ENCODE results near the gene SMPX. TPM values are rescaled to one million over a fixed set of nuclear protein-coding genes. Genes with fewer than 3 reads are reported as not detected.

The SMPX gene
- total RNA-seq, 2 donors from 2014 or later, result 403 to 651 TPM

- Histone ChIP-seq H3K36me3 (no peaks in the 10 kb centered on the region), H3K4me3 (no peak overlapping the region), H3K4me1 (no peaks in the 10 kb centered on the region), H3K9me3 (no peaks in the 10 kb centered on the region), H3K27ac (no peak overlapping the region), H3K27me3 (no peaks in the 10 kb centered on the region)
- TF ChIP-seq, protein P1, sequence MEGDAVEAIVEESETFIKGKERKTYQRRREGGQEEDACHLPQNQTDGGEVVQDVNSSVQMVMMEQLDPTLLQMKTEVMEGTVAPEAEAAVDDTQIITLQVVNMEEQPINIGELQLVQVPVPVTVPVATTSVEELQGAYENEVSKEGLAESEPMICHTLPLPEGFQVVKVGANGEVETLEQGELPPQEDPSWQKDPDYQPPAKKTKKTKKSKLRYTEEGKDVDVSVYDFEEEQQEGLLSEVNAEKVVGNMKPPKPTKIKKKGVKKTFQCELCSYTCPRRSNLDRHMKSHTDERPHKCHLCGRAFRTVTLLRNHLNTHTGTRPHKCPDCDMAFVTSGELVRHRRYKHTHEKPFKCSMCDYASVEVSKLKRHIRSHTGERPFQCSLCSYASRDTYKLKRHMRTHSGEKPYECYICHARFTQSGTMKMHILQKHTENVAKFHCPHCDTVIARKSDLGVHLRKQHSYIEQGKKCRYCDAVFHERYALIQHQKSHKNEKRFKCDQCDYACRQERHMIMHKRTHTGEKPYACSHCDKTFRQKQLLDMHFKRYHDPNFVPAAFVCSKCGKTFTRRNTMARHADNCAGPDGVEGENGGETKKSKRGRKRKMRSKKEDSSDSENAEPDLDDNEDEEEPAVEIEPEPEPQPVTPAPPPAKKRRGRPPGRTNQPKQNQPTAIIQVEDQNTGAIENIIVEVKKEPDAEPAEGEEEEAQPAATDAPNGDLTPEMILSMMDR (IDR thresholded peaks at IDR 0.05), result no peak
- DNase-seq (ENCODE audit: low spot score), result no peak
Observed at GRCh38 chrX:21770631-21771321, 12.9 kb upstream of the SMPX start.

- TF ChIP-seq, protein P1 (IDR thresholded peaks at IDR 0.05), result no peak
- Histone ChIP-seq H3K27ac (no peak overlapping the region), H3K36me3 (no peaks in the 10 kb centered on the region), H3K9me3 (no peaks in the 10 kb centered on the region), H3K4me1 (no peaks in the 10 kb centered on the region), H3K4me3 (no peak overlapping the region), H3K27me3 (no peaks in the 10 kb centered on the region)
- no peak for DNase-seq (ENCODE audit: low spot score)
Observed at GRCh38 chrX:21766101-21766500, 8.2 kb upstream of the SMPX start.

GRCh38 chrX:21764008-21764407 lies 6.1 kb upstream of the SMPX start:
- Histone ChIP-seq H3K9me3 (no peaks in the 10 kb centered on the region), H3K36me3 (no peaks in the 10 kb centered on the region), H3K27ac (no peak overlapping the region), H3K4me1 (no peaks in the 10 kb centered on the region), H3K4me3 (no peak overlapping the region), H3K27me3 (no peaks in the 10 kb centered on the region)
- no peak for DNase-seq (ENCODE audit: low spot score)
- TF ChIP-seq, protein P1 (IDR thresholded peaks at IDR 0.05), result no peak

- no peak for DNase-seq (ENCODE audit: low spot score)
- H3K4me3 ChIP-seq, result no peak overlapping the region
- TF ChIP-seq, protein P1 (IDR thresholded peaks at IDR 0.05), result no peak
- no peaks in the 10 kb centered on the region for H3K36me3 ChIP-seq
- no peaks in the 10 kb centered on the region for H3K9me3 ChIP-seq
- no peaks in the 10 kb centered on the region for H3K4me1 ChIP-seq
- no peaks in the 10 kb centered on the region for H3K27me3 ChIP-seq
- peak overlapping the region; percentile 18 to 86 for H3K27ac ChIP-seq
Observed at GRCh38 chrX:21758488-21758887, 572 bp upstream of the SMPX start.

DNA sequence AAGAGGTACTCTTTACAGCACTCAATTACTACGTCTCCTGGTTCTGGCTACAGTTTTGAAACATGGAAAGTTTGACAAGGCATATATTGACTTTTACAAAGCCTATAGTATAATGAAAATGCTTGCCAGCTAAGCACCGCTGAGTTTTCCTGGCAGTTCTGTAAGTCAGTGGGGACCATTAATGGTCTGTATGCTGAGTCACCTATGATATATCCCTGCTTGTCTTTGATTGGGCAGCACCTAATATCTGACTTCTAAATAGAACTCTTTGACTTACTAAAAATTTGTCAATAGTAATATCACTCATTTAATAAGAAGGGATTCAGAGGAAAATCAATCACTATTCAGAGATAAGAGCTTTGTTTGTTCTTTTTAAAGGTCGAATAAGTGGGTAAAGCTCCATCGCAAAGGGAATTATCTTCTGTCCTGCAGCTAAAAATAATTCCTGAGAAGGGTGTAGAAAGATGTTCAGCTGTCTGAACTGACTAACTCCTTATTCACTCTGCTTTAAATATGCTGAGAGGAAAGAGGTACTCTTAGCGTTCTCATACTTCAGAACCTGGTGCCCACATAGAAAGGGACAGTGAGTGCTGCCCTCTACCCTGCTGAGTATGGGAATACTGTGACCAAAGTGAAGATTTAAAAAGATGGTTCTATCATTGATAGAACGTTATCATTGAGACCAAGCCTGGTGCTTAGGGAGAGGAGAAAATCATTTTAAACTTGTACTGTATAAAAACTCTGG lies 959 bp downstream of the SMPX start:
- no peaks in the 10 kb centered on the region for H3K4me1 ChIP-seq

More for the DNA sequence above, 959 bp downstream of the SMPX start:
- TF ChIP-seq, protein P1 (IDR thresholded peaks at IDR 0.05), result peak in 1 of 2 donors; percentile 11
- no peaks in the 10 kb centered on the region for H3K36me3 ChIP-seq
- H3K9me3 ChIP-seq, result no peaks in the 10 kb centered on the region
- DNase-seq (ENCODE audit: low spot score), result no peak
- peak overlapping the region; percentile 39 to 43 for H3K4me3 ChIP-seq
- H3K27ac ChIP-seq, result peak overlapping the region; percentile 49 to 86
- H3K27me3 ChIP-seq, result no peaks in the 10 kb centered on the region
